Hypothalamus (tissue), 51 donors: ENCODE data around the gene IKZF2.

ENCODE experiments used
- DNase-seq, 51 donors: peaks; one replicate each; lab custom pipeline; 2025; lab: John Stamatoyannopoulos, UW

Gene IKZF2

GRCh38 chr2:213104092-213104902, 47.1 kb downstream of the IKZF2 start:
- DNase-seq, result no peak

GRCh38 chr2:213101692-213102460, 49.5 kb downstream of the IKZF2 start:
- no peak for DNase-seq

- DNase-seq, result no peak
These were observed 50.3 kb downstream of the IKZF2 start for GRCh38 chr2:213101109-213101508.

DNA sequence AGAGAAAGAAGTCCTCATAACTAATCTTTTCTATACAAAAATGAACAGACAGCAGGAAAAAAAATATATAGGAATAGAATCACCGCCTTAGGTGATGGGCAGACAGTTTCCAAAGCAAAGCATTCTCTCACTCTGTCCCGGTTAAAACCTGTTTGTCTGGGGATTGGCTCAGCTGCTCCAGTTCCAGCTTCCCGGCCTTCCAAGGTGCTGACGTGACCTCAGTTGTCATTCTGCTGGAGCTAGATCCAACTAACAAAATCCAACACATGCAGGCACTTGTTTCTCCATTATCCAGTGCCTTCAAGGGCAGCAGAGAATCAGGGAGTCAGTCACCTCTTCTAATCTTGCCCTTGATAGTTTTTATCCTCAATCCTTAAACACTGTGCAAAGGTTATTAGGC, 52.8 kb downstream of the IKZF2 start:
- DNase-seq, result no peak

GRCh38 chr2:213091765-213092164, 59.6 kb downstream of the IKZF2 start:
- no peak for DNase-seq

- no peak for DNase-seq
These were observed 60.6 kb downstream of the IKZF2 start for GRCh38 chr2:213090772-213091171.

GRCh38 chr2:213089438-213089837, 62.0 kb downstream of the IKZF2 start:
- DNase-seq, result no peak

- no peak for DNase-seq
These were observed 64.4 kb downstream of the IKZF2 start for GRCh38 chr2:213087040-213087439.

DNA sequence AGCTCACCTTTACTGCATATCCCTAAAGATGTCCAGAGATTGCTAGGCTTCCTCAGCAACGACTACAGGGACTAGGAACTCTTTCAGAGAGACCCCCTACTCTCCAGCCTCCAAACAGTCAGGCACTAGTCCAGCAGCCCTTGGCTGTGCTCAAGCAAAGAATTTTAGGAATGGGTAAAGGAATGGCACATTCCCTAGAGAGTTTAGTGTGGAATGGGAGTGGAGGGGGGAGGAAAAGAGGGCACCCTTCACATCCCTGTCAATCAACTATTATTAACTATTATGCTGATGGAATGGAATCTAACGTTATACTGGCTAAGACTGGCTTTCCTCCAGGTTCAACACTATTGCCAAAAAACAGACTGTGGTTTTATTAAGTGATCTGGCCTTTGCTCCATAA, 64.8 kb downstream of the IKZF2 start:
- DNase-seq, result no peak

GRCh38 chr2:213086050-213086449, 65.4 kb downstream of the IKZF2 start:
- DNase-seq, result no peak

DNA sequence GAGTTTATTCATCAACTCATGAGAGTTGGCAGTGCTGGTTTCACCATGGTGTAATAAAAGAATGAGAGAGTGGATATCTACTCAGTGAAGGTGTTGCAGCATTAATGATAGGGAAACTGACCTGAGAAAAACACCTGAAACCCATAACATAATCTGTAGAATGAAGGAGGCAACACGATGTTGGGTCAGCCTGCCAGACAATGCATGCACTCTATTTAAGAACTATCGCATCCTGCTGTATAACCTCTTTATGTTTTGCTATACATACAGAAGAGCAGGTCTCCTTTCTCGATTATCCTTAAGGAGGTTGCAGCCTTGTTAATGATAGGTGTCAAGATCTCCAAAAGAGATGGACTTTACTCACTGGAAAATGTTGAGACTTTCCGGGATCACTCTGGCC, 65.9 kb downstream of the IKZF2 start:
- DNase-seq, result no peak

GRCh38 chr2:213084261-213084660, 67.2 kb downstream of the IKZF2 start:
- DNase-seq, result no peak

GRCh38 chr2:213080969-213081617, 70.3 kb downstream of the IKZF2 start:
- no peak for DNase-seq

DNA sequence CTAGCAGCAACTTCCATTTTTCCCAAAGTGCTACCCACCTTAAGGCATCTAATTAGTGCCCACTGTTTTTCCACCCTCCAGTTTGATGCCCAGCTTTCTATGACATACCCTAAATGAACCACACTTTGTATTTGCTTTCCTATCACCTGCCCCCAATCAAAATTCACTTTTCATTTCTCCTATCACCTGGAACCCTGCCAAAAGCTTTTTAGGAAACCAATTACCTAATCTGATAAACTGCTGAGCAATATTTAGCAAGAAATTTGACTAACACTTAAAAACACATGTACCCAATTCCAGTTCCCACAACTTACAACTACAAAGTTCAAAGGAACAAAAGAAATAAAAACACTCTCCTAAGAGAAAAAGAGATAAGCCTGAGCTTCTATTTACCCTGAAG, 71.7 kb downstream of the IKZF2 start:
- no peak for DNase-seq

GRCh38 chr2:213078686-213079085, 72.7 kb downstream of the IKZF2 start:
- no peak for DNase-seq

GRCh38 chr2:213069531-213069930, 81.9 kb downstream of the IKZF2 start:
- no peak for DNase-seq

GRCh38 chr2:213068676-213069359, 82.6 kb downstream of the IKZF2 start:
- DNase-seq, result no peak

- no peak for DNase-seq
These were observed 83.5 kb downstream of the IKZF2 start for GRCh38 chr2:213067888-213068287.

- no peak for DNase-seq
These were observed 85.0 kb downstream of the IKZF2 start for GRCh38 chr2:213066443-213066743.

- peak in 2 of 51 donors; percentile 0 to 1 for DNase-seq
These were observed 85.6 kb downstream of the IKZF2 start for GRCh38 chr2:213065583-213066442.
